ENCODE measurements around the gene CIRBP. TPM values are rescaled to one million over a fixed set of nuclear protein-coding genes. Genes with fewer than 3 reads are reported as not detected.
A peak's percentile ranks its signal among the peaks of the same experiment; 100 is the strongest.

CIRBP gene
- total RNA-seq, 1 donor from 2014 or later: 192 TPM

DNA sequence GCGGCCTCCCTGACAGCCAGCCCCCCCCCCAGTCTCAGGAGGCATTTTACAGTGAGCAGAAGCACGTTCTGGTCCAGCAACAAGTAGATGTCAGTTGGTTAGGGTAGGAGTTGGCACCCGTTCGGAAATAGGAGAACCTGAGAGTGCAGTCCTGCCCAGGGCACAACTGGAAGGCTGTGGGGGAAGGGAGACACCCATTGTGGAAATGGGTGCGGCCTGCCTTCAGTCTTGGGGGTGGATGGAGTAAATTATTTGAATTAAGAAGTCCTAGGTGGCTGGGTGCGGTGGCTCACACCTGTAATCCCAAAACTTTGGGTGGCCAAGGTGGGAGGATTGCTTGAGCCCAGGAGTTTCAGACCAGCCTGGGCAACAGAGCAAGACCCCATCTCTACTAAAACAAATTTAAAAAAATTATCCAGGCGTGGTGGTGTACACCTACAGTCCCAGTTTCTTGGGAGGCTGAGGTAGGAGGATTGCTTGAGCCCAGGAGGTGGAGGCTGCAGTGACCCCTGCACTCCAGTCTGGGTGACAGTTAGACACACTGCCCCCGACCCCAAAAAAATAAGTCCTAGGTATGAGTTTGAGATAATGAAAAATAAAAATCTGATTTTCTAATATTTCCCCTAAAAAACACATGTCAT lies 1.2 kb downstream of the CIRBP start:
- Histone ChIP-seq H3K27ac (peak overlapping the region; percentile 99), H3K9me3 (no peaks in the 10 kb centered on the region), H3K4me1 (peaks cover 88% of the 10 kb centered on the region), H3K36me3 (peaks cover 0 to 48% of the 10 kb centered on the region in 2 donors), H3K27me3 (no peaks in the 10 kb centered on the region), H3K4me3 (peak overlapping the region; percentile 63 to 94)
- no peak for TF ChIP-seq POLR2AphosphoS5 (IDR thresholded peaks at IDR 0.05; ENCODE audit: insufficient read depth in 1 of 2, low read depth in 1 of 2)
- TF ChIP-seq, protein P1, sequence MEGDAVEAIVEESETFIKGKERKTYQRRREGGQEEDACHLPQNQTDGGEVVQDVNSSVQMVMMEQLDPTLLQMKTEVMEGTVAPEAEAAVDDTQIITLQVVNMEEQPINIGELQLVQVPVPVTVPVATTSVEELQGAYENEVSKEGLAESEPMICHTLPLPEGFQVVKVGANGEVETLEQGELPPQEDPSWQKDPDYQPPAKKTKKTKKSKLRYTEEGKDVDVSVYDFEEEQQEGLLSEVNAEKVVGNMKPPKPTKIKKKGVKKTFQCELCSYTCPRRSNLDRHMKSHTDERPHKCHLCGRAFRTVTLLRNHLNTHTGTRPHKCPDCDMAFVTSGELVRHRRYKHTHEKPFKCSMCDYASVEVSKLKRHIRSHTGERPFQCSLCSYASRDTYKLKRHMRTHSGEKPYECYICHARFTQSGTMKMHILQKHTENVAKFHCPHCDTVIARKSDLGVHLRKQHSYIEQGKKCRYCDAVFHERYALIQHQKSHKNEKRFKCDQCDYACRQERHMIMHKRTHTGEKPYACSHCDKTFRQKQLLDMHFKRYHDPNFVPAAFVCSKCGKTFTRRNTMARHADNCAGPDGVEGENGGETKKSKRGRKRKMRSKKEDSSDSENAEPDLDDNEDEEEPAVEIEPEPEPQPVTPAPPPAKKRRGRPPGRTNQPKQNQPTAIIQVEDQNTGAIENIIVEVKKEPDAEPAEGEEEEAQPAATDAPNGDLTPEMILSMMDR (IDR thresholded peaks at IDR 0.05): no peak
- TF ChIP-seq POLR2A (IDR thresholded peaks at IDR 0.05): no peak
- intact Hi-C loops (cut with DNase I): loop anchor here (10.0 kb wide), 2 partner anchors 114 to 174 kb away; partner anchors contain the start of gene NDUFS7
- no peak for DNase-seq (ENCODE audit: extremely low spot score in 2 of 2)

DNA sequence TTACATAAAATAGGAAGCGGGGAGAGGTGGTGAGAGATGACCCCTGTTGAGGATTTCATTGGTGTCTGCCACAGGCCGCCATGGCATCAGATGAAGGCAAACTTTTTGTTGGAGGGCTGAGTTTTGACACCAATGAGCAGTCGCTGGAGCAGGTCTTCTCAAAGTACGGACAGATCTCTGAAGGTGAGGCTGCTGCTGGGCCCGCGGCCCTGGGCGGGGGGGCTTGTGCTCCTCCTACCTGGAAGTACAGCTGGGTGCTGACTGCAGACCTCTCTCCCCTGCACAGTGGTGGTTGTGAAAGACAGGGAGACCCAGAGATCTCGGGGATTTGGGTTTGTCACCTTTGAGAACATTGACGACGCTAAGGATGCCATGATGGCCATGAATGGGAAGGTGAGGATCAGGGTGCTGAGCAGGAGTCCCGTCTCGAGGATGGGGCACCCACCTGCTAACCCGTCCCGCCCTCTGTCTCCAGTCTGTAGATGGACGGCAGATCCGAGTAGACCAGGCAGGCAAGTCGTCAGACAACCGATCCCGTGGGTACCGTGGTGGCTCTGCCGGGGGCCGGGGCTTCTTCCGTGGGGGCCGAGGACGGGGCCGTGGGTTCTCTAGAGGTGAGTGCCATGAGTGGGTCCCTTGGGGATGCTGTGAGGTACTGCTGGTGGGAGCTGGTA lies 1.9 kb downstream of the CIRBP start:
- peak overlapping the region; percentile 99 for H3K27ac ChIP-seq
- no peak for DNase-seq (ENCODE audit: extremely low spot score in 2 of 2)
- H3K4me1 ChIP-seq: peaks cover 83% of the 10 kb centered on the region
- H3K27me3 ChIP-seq: no peaks in the 10 kb centered on the region
- intact Hi-C loops (cut with DNase I): loop anchor here (10.0 kb wide), 2 partner anchors 114 to 174 kb away; partner anchors contain the start of gene NDUFS7
- H3K36me3 ChIP-seq: peaks cover 0 to 48% of the 10 kb centered on the region in 2 donors
- H3K9me3 ChIP-seq: no peaks in the 10 kb centered on the region
- TF ChIP-seq POLR2A (IDR thresholded peaks at IDR 0.05): no peak
- TF ChIP-seq POLR2AphosphoS5 (IDR thresholded peaks at IDR 0.05; ENCODE audit: insufficient read depth in 1 of 2, low read depth in 1 of 2): no peak
- TF ChIP-seq, protein P1 (IDR thresholded peaks at IDR 0.05): no peak
- peak overlapping the region; percentile 63 to 94 for H3K4me3 ChIP-seq

DNA sequence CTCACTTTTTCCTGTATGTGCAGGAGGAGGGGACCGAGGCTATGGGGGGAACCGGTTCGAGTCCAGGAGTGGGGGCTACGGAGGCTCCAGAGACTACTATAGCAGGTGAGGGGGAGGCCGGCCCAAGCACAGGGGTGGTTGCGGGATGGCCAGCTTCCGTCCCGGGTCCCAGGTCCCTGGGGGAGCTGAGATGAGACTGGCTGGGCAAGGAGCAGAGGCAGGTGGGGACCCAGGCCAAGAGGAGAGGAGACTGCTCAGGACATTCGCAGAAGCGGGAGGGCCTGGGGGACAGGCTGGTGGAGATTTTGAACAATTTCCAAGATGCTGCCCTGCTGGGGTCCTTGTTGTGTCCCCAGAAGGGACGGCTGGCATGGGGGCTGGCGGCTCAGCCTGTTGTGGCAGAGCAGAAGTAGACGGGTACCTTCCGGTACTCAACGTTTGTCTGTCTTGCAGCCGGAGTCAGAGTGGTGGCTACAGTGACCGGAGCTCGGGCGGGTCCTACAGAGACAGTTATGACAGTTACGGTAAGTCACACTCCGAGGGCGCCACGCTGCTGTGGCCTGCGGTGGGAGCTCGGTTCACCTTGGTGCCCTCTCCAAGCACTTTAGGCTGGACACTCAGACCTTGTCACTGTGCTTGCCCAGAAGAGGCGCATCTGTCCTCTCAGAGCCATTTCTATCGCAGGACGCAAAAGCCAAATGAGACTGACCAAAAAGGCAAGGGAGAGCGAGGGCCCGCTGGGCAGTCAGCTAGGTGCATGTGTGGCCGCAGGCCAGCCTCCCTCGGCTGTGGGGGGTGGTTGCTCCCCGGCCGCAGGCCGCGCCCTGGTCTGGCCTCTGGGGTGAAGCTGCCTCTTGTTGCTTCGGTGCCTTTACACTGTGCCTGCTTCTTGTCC lies 2.6 kb downstream of the CIRBP start:
- Histone ChIP-seq H3K27me3 (no peaks in the 10 kb centered on the region), H3K9me3 (no peaks in the 10 kb centered on the region), H3K27ac (peak overlapping the region; percentile 99), H3K4me3 (peak overlapping the region; percentile 63 to 94), H3K4me1 (peaks cover 83% of the 10 kb centered on the region), H3K36me3 (peaks cover 0 to 48% of the 10 kb centered on the region in 2 donors)
- no peak for DNase-seq (ENCODE audit: extremely low spot score in 2 of 2)
- TF ChIP-seq, protein P1 (IDR thresholded peaks at IDR 0.05): no peak
- TF ChIP-seq POLR2AphosphoS5 (IDR thresholded peaks at IDR 0.05; ENCODE audit: insufficient read depth in 1 of 2, low read depth in 1 of 2) (no peak), POLR2A (IDR thresholded peaks at IDR 0.05) (no peak)
- intact Hi-C loops (cut with DNase I): loop anchor here (10.0 kb wide), 2 partner anchors 113 to 173 kb away; partner anchors contain the start of gene NDUFS7

DNA sequence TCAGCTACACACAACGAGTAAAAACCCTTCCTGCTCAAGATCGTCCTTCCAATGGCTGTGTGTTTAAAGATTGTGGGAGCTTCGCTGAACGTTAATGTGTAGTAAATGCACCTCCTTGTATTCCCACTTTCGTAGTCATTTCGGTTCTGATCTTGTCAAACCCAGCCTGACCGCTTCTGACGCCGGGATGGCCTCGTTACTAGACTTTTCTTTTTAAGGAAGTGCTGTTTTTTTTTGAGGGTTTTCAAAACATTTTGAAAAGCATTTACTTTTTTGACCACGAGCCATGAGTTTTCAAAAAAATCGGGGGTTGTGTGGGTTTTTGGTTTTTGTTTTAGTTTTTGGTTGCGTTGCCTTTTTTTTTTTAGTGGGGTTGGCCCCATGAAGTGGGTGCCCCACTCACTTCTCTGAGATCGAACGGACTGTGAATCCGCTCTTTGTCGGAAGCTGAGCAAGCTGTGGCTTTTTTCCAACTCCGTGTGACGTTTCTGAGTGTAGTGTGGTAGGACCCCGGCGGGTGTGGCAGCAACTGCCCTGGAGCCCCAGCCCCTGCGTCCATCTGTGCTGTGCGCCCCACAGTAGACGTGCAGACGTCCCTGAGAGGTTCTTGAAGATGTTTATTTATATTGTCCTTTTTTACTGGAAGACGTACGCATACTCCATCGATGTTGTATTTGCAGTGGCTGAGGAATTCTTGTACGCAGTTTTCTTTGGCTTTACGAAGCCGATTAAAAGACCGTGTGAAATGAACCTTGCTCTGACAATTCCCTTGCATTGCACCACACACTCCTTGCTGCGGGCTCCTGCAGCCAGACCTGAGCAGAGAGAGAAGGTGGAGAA lies 3.5 kb downstream of the CIRBP start:
- TF ChIP-seq POLR2A (IDR thresholded peaks at IDR 0.05) (no peak), POLR2AphosphoS5 (IDR thresholded peaks at IDR 0.05; ENCODE audit: insufficient read depth in 1 of 2, low read depth in 1 of 2) (no peak)
- TF ChIP-seq, protein P1 (IDR thresholded peaks at IDR 0.05): no peak
- Histone ChIP-seq H3K27me3 (no peaks in the 10 kb centered on the region), H3K9me3 (no peaks in the 10 kb centered on the region), H3K27ac (peak overlapping the region; percentile 98), H3K4me3 (peak overlapping the region in 1 of 2 donors; percentile 94), H3K36me3 (peaks cover 0 to 55% of the 10 kb centered on the region in 2 donors), H3K4me1 (peaks cover 77% of the 10 kb centered on the region)
- no peak for DNase-seq (ENCODE audit: extremely low spot score in 2 of 2)
- intact Hi-C loops (cut with DNase I): loop anchor here (10.0 kb wide), 2 partner anchors 112 to 172 kb away; partner anchors contain the start of gene NDUFS7

Data from vagina (tissue), 2 donors.